ENCODE data around the gene ZBTB49. TPM values are rescaled to one million over a fixed set of nuclear protein-coding genes. Genes with fewer than 3 reads are reported as not detected.

Gene ZBTB49
- total and polyA plus RNA-seq, 2 of the 13 experiments (the other 11 are each of a cell fraction or from before 2014, with no cell fraction given) = 3.3 to 4.3 TPM

DNA sequence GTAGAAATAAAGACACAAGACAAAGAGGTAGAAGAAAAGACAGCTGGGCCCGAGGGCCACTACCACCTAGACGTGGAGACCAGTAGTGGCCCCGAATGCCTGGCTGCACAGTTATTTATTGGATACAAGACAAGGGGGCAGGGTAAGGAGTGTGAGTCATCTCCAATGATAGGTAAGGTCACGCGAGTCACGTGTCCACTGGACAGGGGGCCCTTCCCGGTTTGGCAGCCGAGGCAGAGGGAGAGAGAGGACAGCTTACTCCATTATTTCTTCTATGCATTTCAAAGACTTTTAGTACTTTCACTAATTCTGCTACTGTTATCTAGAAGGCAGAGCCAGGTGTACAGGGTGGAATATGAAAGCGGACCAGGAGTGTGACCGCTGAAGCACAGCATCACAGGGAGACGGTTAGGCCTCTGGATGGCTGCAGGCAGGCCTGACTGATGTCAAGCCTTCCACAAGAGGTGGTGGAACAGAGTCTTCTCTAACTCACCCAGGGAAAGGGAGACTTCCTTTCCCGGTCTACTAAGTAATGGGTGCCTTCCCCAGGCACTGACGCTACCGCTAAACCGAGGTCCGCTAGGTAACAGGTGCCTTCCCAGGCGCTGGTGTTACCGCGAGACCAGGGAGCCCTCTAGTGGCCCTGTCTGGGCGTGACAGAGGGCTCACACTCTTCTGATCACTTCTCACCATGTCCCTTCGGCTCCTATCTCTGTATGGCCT, 44.9 kb downstream of the ZBTB49 start (continued):
- TF ChIP-seq ZNF276 (CRISPR knock-in tag; IDR thresholded peaks at IDR 0.05; ENCODE audit: low read depth) (no peak), SMAD1 (CRISPR knock-in tag; IDR thresholded peaks at IDR 0.05; ENCODE audit: borderline replicate concordance, low read depth) (no peak), HOXA7 (CRISPR knock-in tag; IDR thresholded peaks at IDR 0.05) (no peak), ZNF563 (CRISPR knock-in tag; IDR thresholded peaks at IDR 0.05) (no peak), SP1 (IDR thresholded peaks at IDR 0.05) (no peak), SP1 (CRISPR knock-in tag; IDR thresholded peaks at IDR 0.05) (no peak), TMF1 (CRISPR knock-in tag; IDR thresholded peaks at IDR 0.05; ENCODE audit: low read depth) (no peak), KDM2A (CRISPR knock-in tag; IDR thresholded peaks at IDR 0.05; ENCODE audit: borderline replicate concordance, low read depth) (peak; percentile 64; the same call in 1 of the 2 replicates), SOX5 (CRISPR knock-in tag; IDR thresholded peaks at IDR 0.05; ENCODE audit: borderline replicate concordance) (peak; percentile 31; the same call in 1 of the 2 replicates), BCLAF1 (IDR thresholded peaks at IDR 0.05) (no peak), FLYWCH1 (CRISPR knock-in tag; IDR thresholded peaks at IDR 0.05) (no peak), IKZF5 (CRISPR knock-in tag; IDR thresholded peaks at IDR 0.05) (peak; percentile 47; the same call in 1 of the 2 replicates), EZH2 (conservative IDR thresholded peaks at IDR 0.05; ENCODE audit: low read depth, low read length) (no peak)
- TF ChIP-seq, protein P1, sequence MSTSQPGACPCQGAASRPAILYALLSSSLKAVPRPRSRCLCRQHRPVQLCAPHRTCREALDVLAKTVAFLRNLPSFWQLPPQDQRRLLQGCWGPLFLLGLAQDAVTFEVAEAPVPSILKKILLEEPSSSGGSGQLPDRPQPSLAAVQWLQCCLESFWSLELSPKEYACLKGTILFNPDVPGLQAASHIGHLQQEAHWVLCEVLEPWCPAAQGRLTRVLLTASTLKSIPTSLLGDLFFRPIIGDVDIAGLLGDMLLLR (CRISPR knock-in tag; IDR thresholded peaks at IDR 0.05) = no peak
